HL-60 (cell line): ENCODE data around the gene DES.

Source experiments
- DNase-seq, 2 experiments: peaks; one replicate each; pipeline ENCODE4 v3.0.0-alpha.2; 2010 to 2020; ENCODE audit warnings: low read depth in 1 of 2, low spot score in 1 of 2
- H3K27ac ChIP-seq: fragments of 250-450 bp; sonication (Bioruptor Pico); replicated peaks from 2 replicates; pipeline ENCODE4 v1.5.1; 2020; ENCODE audit warnings: mild to moderate bottlenecking, moderate library complexity
- H3K27me3 ChIP-seq: fragments of 250-450 bp; sonication (Bioruptor Pico); 2 replicates; pipeline ENCODE4 v1.5.1; 2021; ENCODE audit warnings: mild to moderate bottlenecking, moderate library complexity; ENCODE audit not compliant: insufficient read depth, poor library complexity, severe bottlenecking
- H3K4me3 ChIP-seq: replicated peaks from 2 replicates; pipeline ENCODE4 v1.5.1; 2011; ENCODE audit warnings: mild to moderate bottlenecking, control low read depth, low read length; ENCODE audit not compliant: insufficient read depth
- CTCF ChIP-seq: IDR thresholded peaks from one replicate; pipeline ENCODE4 v1.5.1; 2011; ENCODE audit warnings: low read length, control low read depth, inconsistent platforms; ENCODE audit not compliant: insufficient read depth
- GABPA ChIP-seq: IDR thresholded peaks from 2 replicates; pipeline ENCODE4 v1.6.1; 2012; ENCODE audit warnings: low read depth
- POLR2AphosphoS5 ChIP-seq: IDR thresholded peaks from 2 replicates; pipeline ENCODE4 v1.6.1; 2012; ENCODE audit warnings: low read depth
- REST ChIP-seq: IDR thresholded peaks from 2 replicates; pipeline ENCODE4 v1.6.1; 2012; ENCODE audit warnings: low read depth; ENCODE audit not compliant: insufficient replicate concordance
- SPI1 ChIP-seq: IDR thresholded peaks from 2 replicates; pipeline ENCODE4 v1.6.1; 2012; ENCODE audit warnings: low read depth, mild to moderate bottlenecking, borderline replicate concordance

DES gene

DNA sequence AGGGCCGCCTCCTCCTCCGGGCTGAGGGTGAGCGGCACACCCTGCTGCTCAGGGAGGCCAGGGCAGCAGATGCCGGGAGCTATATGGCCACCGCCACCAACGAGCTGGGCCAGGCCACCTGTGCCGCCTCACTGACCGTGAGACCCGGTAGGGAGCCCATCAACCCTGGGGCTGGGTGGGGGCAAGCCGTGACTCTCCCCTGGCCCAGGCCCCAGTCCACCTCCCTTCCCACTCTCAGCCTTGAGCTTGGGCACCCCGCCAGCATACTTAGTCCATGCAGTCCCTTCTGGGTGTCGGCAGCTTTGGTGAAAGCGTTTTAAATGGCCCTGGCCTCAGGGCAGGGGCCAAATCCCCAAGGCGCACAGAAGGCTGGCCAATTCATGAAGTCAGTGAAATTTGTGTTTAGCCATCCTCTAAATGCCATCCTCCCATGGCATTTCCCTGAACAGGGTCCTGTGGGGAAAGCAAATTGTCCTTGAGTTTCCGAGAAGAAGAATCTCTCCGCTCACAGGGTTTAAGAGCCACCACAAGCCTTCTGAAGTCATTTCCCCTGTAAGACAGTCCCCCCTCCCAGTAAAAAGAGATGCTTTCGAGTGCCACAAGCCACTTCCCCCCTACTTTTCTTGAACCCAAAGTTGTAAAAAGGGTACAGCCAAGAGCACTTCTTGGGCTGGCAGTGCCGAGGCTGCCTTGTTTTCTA lies 33.6 kb downstream of the DES start:
- no peak for TF ChIP-seq REST
- TF ChIP-seq POLR2AphosphoS5, result no peak
- no peak for TF ChIP-seq SPI1
- TF ChIP-seq GABPA, result no peak
- TF ChIP-seq CTCF, result no peak
- no peak overlapping the region for H3K27ac ChIP-seq
- no peak overlapping the region for H3K4me3 ChIP-seq
- peaks cover 31% of the 10 kb centered on the region for H3K27me3 ChIP-seq
- no peak for DNase-seq

GRCh38 chr2:219452361-219453317 lies 34.5 kb downstream of the DES start:
- TF ChIP-seq POLR2AphosphoS5, result no peak
- TF ChIP-seq GABPA, result no peak
- no peak for TF ChIP-seq CTCF
- no peak for TF ChIP-seq REST
- TF ChIP-seq SPI1, result no peak
- peaks cover 24% of the 10 kb centered on the region for H3K27me3 ChIP-seq
- H3K4me3 ChIP-seq, result no peak overlapping the region
- no peak overlapping the region for H3K27ac ChIP-seq
- no peak for DNase-seq

- TF ChIP-seq GABPA, result no peak
- TF ChIP-seq SPI1, result no peak
- no peak for TF ChIP-seq CTCF
- TF ChIP-seq POLR2AphosphoS5, result no peak
- no peak for TF ChIP-seq REST
- Histone ChIP-seq H3K27ac (no peak overlapping the region), H3K27me3 (peaks cover 15% of the 10 kb centered on the region), H3K4me3 (no peak overlapping the region)
- no peak for DNase-seq
Measured at GRCh38 chr2:219453671-219454590, 35.8 kb downstream of the DES start.
